ENCODE data around the gene PARD3. TPM values are rescaled to one million over a fixed set of nuclear protein-coding genes. Genes with fewer than 3 reads are reported as not detected.

PARD3 gene
- total and polyA plus RNA-seq, 10 of the 15 experiments (the other 5 are each of a cell fraction or from before 2014, with no cell fraction given), result 2.6 to 43.1 (median 13.9) TPM

DNA sequence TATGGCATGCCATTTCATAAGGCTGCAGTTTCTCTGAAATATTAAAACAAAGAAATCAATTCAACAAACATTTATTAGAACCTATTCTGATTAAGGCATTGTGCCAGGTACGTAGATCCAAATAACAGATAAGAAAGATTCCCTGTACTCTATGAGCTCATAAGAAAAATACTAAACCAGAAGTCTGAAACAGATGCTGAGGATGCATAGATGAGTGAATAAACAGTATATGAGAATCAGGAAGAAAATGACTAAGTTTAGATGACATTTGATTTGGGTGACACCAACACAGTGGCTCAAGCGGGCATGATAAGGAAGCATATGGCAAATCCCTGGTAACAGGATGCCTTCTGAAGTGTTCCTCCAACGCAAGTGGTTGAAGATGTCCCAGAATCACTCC is 477.2 kb downstream of the PARD3 start (continued):
- TF ChIP-seq, protein P1, sequence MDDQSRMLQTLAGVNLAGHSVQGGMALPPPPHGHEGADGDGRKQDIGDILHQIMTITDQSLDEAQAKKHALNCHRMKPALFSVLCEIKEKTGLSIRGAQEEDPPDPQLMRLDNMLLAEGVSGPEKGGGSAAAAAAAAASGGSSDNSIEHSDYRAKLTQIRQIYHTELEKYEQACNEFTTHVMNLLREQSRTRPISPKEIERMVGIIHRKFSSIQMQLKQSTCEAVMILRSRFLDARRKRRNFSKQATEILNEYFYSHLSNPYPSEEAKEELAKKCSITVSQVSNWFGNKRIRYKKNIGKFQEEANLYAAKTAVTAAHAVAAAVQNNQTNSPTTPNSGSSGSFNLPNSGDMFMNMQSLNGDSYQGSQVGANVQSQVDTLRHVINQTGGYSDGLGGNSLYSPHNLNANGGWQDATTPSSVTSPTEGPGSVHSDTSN (IDR thresholded peaks at IDR 0.05; ENCODE audit: insufficient replicate concordance, low read depth, low read length), result no peak
- TF ChIP-seq, protein P2, sequence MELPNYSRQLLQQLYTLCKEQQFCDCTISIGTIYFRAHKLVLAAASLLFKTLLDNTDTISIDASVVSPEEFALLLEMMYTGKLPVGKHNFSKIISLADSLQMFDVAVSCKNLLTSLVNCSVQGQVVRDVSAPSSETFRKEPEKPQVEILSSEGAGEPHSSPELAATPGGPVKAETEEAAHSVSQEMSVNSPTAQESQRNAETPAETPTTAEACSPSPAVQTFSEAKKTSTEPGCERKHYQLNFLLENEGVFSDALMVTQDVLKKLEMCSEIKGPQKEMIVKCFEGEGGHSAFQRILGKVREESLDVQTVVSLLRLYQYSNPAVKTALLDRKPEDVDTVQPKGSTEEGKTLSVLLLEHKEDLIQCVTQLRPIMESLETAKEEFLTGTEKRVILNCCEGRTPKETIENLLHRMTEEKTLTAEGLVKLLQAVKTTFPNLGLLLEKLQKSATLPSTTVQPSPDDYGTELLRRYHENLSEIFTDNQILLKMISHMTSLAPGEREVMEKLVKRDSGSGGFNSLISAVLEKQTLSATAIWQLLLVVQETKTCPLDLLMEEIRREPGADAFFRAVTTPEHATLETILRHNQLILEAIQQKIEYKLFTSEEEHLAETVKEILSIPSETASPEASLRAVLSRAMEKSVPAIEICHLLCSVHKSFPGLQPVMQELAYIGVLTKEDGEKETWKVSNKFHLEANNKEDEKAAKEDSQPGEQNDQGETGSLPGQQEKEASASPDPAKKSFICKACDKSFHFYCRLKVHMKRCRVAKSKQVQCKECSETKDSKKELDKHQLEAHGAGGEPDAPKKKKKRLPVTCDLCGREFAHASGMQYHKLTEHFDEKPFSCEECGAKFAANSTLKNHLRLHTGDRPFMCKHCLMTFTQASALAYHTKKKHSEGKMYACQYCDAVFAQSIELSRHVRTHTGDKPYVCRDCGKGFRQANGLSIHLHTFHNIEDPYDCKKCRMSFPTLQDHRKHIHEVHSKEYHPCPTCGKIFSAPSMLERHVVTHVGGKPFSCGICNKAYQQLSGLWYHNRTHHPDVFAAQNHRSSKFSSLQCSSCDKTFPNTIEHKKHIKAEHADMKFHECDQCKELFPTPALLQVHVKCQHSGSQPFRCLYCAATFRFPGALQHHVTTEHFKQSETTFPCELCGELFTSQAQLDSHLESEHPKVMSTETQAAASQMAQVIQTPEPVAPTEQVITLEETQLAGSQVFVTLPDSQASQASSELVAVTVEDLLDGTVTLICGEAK (IDR thresholded peaks at IDR 0.05; ENCODE audit: borderline replicate concordance), result no peak
- TF ChIP-seq CBX3 (IDR thresholded peaks at IDR 0.05; ENCODE audit: borderline replicate concordance, low read depth), result no peak
- TF ChIP-seq FOS (IDR thresholded peaks at IDR 0.05; ENCODE audit: borderline replicate concordance, extremely low read depth, insufficient read length), result no peak
- TF ChIP-seq, protein P3, sequence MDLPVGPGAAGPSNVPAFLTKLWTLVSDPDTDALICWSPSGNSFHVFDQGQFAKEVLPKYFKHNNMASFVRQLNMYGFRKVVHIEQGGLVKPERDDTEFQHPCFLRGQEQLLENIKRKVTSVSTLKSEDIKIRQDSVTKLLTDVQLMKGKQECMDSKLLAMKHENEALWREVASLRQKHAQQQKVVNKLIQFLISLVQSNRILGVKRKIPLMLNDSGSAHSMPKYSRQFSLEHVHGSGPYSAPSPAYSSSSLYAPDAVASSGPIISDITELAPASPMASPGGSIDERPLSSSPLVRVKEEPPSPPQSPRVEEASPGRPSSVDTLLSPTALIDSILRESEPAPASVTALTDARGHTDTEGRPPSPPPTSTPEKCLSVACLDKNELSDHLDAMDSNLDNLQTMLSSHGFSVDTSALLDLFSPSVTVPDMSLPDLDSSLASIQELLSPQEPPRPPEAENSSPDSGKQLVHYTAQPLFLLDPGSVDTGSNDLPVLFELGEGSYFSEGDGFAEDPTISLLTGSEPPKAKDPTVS (IDR thresholded peaks at IDR 0.05; ENCODE audit: low read depth, low read length), result no peak
- TF ChIP-seq, protein P4, sequence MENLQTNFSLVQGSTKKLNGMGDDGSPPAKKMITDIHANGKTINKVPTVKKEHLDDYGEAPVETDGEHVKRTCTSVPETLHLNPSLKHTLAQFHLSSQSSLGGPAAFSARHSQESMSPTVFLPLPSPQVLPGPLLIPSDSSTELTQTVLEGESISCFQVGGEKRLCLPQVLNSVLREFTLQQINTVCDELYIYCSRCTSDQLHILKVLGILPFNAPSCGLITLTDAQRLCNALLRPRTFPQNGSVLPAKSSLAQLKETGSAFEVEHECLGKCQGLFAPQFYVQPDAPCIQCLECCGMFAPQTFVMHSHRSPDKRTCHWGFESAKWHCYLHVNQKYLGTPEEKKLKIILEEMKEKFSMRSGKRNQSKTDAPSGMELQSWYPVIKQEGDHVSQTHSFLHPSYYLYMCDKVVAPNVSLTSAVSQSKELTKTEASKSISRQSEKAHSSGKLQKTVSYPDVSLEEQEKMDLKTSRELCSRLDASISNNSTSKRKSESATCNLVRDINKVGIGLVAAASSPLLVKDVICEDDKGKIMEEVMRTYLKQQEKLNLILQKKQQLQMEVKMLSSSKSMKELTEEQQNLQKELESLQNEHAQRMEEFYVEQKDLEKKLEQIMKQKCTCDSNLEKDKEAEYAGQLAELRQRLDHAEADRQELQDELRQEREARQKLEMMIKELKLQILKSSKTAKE (IDR thresholded peaks at IDR 0.05; ENCODE audit: low read depth, poor library complexity, severe bottlenecking), result no peak
- TF ChIP-seq ZNF384 (IDR thresholded peaks at IDR 0.05; ENCODE audit: borderline replicate concordance, low read depth, low read length), result no peak

Data from GM12878 (cell line).